Stimulated activated CD4-positive, alpha-beta T cell treated with anti-CD3 and anti-CD28 coated beads, Interleukin-2, amount 100 ng/mL, for 4 hours (primary cell): ENCODE data around the gene SCART1.
"Not testable (repeated sequence)": the region's sequence is repeated elsewhere in the genome, so short reads cannot be mapped to it uniquely, and the experiment has no call there.

ENCODE experiments used
- DNase-seq: peaks from one replicate; pipeline ENCODE4 v3.0.0-alpha.2; 2020; ENCODE audit warnings: low read depth

SCART1 gene

DNA sequence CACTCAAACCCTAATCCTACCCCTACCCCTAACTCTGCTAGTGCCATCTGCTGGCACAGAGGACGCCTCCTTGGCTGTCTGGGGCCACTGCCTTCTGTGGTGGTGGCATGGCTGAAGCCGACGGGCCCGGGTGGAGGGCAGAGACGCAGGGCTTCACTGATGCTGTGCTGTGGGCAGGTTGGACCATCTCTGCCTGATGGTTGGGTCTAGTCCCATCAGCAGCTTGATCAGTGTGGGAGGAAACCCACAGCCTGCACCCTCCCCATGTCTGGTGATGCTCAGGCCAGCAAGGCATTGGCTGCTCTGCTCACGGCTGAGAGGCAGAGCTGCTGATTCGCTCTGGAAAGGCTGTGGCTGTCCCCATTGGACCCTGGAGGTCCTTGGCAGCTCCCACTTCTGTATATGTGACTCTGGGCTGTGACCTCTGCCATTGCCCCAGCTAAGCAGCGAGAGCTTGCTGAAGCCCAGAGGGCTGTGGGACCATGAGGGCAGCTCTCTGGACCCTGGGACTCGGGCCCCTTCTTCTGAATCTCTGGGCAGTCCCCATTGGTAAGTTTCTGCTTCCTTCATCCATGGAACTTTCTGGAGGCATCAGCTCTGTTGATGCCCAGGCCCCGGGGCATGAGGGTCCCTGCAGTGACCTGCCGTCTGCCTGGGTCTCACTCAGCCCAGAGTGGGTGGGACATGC lies at the start of gene SCART1:
SCART1 (plus strand) TSS at position 430 of the 688 bp plus-strand sequence; CDS start at position 483, 53 bp downstream.
- no peak for DNase-seq

DNA sequence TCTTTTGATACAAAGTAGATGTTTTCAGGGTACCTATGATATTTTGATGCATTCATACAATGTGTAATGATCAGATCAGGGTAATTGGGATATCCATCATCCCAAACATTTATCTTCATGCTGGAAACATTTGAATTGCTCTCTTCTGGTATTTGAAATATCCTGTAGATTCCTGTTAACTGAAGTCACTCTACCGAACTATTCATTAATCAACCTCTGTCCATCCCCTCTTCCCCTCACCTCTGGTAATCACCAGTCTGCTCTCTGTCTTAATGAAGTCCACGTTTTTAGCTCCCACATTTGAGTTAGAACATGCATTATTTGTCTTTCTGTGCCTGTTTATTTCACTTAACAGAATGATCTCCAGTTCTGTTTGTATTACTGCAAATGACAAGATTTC lies 48.5 kb upstream of the SCART1 start:
- no peak for DNase-seq

DNA sequence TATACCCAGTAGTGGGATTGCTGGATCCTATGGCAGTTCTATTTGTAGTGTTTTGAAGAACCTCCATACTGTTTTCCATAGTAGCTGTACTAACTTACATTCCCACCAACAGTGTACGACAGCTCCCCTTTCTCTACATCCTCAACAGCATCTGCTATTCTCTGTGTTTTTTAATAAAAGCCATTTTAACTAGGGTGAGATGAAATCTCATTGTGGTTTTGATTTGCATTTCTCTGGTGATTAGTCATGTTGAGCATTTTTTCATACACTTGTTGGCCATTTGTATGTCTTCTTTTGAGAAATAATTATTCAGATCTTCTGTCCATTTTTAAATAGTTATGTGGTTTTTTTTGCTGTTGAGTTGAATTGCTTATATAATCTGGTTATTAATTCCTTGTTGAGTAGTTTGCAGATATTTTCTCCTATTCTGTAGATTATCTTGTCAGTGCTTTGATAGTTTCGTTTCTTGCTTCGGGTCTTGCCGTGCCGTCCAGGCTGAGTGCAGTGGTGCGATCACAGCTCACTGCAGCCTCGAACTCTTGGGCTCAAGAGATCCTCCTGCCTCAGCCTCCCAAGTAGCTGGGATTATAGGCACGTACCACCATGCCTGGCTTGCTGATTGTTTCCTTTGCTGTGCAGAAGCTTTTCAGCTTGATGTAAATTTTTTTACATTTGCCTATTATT lies 47.8 kb upstream of the SCART1 start:
- DNase-seq: no peak

DNA sequence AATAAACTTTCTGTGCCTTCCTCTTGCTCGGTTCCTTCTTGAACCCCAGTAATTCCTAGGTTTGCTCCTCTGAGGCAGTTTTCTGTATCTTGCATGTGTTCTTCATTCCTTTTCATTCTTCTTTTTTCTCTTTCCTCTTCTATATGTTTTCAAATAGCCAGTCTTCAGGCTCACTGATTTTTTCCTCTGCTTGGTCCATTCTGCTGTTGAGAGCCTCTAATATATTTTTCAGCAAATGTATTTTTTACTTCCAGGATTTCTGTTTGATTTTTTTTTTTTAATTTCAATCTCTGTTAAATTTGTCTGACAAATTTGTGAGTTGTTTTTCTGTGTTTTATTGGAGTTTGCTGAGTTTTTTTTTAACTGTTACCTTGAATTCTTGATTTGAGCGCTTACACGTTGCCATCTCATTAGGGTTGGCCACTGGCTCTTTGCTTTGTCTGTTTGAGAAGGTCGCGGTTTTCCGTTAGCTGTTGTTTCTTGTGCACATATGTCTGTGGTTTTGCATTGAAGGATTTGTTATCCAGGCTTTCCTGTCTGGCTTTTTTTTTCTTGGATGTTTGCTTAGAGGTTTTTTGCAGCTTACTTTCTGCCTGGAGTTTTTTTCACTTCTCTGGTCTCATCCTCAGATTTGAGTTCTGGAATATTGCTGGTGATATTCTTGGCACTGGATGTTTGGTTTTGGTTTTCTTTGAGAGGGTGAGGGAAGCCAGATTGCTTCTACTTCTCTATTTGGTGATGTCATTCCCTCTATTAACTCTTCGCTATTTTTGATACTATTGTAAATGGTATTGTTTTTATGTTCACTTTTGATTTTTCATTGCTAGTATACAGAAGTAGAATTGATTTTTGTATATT lies 42.0 kb upstream of the SCART1 start:
- DNase-seq: no peak

DNA sequence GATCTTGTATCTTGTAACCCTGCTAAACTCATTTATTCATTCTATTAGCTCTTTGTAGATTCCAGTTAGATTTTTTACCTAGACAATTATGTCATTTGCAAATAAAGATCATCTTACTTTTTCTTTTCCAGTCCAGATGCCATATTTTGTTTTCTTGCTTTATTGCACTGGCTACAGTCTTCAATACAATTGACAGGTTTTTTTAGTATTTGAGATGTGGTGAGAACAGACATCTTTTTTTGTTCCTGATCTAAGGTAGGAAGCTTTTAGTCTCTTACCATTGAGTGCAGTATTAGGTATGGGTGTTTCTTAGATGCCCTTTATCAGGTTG lies 41.4 kb upstream of the SCART1 start:
- DNase-seq: no peak

DNA sequence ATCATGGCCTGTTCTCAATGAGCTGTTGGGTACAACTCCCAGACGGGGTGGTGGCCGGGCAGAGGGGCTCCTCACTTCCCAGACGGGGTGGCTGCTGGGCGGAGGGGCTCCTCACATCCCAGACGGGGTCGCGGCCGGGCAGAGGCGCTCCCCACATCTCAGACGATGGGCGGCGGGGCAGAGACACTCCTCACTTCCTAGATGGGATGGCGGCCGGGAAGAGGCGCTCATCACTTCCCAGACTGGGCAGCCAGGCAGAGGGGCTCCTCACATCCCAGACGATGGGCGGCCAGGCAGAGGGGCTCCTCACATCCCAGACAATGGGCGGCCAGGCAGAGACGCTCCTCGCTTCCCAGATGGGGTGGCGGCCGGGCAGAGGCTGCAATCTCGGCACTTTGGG lies 39.3 kb upstream of the SCART1 start:
- DNase-seq: not testable (repeated sequence)

DNA sequence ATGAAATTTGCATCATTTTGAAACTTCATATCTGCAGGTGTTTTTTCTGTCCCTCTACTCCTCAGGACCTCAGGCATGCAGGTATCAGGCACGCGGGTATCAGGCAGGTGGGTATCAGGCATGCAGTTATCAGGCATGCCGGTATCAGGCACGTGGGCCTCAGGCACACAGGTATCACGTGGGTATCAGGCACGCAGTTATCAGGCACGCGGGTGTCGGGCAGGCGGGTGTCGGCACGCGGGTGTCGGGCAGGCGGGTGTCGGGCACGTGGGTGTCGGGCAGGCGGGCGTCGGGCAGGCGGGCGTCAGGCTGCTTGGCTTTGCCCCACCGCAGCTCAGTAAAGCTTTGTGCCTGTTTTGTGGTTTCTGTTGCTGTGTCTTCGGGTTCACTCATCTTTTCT lies 38.0 kb upstream of the SCART1 start:
- no peak for DNase-seq

DNA sequence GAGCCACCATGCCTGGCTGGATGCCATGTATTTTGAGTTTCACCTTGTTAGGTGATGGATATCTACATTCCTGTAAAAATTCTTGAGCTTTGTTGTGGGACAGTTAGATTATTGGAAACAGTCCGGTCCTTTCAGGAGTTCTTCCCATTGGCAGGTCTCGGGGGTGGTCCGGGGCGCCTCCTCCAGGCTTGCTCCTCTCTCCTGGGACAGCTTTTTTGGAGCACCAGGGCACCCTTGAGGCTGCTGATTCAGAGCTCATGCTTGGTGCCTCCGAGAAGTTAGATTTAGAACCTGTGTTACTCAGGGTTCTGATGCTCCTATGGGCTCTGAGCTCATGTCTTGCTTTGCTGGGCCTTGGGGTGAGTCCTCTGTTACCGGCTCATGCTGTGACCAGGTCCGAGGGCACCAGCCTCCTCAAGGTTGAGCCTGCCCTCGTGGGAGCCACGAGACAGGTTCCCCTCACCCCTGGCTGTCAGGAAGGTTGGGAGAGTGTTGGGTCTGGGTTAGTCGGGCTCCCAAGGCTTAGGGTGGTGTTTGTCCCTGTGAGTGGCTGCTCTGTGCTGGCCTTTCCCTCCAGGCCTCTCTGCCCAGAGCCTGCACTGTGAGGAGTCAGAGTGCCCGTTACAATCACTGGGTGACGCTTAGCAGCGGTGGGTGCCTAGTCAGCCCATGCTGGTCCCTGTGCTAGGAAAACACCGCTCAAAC lies 35.3 kb upstream of the SCART1 start:
- no peak for DNase-seq

DNA sequence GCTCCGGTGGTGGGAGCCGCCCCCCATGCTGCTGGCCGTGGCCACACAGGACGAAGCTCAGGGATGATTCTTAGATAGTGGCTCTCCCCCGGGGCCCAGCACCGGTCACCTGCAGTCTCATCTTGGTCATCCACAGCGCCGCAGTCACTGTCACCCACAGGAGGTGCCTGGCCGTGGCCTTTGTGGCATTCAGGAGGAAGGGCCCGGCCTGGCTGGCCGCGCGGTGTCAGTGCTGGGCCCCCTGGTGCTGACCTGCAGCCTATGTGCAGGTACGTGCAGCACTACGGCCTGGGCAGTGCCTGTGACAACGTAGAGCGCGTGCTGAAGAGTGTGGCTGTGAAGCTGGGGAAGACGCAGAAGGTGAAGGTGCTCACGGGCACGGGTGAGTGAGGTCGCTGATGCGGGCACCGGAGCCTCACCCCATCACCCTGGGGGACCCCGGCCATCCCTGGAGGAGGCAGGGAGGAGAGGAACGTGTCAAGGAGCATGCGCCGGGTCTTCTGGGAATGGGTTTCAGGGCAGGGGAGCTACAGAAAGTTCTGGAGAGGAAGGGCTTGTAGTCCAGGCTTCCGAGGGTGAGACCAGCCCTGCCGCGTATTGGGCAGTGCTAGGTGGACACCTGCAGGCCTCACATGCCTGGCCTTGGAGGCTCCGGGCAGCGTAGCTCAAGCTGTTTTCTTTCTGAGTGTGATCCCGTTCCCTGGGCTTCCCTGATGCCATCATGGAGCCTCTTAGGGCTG lies 34.4 kb upstream of the SCART1 start:
- DNase-seq: no peak

DNA sequence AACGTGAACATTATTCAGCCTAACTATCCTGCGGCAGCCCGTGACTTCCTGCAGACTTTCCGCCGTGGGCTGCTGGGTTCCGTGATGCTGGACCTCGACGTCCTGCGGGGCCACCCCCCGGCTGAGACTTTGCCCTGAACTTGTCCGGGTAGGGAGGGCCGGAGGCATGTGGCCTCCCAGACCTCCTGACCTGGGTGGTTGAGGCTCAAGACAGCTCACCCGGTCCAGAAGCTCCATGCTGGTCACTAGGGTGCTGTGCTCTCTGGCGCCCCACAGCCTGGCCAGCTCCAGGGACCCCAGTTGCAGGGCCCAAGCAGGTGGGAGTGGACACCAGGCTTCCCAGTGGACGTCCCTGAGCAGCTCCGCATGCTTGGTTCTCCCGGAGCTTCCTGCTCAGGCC lies 33.7 kb upstream of the SCART1 start:
- DNase-seq: no peak

DNA sequence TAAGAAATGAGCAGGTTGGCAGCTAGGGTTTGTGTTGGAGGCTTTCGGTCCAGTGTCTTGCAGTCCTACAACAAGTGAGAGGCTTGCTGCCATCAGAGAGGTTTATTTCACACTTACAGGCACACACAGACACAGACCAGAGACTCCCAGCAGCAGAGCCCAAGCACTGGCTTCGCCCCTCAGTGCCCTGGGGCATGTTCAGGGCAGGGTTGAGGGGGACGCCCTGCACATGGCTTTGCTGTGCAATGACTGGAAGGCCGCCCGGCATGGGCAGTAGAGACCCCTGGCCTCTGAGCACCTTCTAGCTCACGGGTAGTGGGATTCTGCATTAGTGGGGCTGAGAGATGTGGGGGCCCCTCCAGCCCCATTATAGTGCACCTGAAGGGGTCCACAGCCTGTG lies 33.2 kb upstream of the SCART1 start:
- DNase-seq: no peak

DNA sequence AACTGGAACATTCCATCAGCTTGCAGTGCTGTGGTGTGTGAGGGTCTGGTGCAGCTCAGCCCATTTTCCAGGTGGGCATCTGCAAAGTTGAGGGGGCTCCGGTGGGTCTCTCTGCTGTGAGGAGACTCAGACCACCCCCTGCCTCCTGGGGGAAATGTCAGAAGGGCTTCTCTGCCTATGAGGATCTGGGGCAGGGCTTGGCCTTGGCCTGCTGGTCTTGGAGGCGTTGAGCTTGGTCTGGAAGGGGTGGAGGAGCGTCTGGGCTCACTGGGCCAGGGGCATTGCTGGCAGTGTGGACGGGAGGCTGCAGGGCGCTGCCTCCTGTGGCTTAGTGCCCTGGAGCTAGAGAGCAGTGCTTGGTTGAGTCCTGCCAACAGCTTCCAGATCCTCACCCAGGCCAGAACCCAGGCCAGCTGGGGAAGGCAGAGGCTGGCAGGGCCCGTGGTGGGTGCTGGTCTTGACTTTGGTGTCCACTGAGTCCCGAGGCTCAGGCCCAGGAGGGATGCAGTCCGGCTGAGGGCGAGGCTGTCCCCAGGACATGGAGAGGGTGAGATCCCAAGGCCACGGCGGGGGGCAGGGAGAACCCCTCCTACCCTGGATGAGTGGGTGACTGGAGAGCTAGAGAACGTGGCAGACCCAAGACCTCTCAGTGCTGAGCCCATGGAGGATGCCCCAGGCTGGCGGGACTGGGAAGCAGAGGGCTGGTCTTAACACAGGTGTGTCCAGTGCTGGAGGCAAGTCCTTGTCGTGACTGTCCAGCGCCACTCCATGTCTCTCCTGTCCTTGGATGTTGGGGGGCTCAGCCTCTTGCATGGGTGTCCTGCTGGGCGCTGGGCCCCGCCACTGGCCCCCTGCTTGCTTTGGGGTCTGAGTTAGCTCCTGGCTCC lies 32.2 kb upstream of the SCART1 start:
- DNase-seq: no peak

DNA sequence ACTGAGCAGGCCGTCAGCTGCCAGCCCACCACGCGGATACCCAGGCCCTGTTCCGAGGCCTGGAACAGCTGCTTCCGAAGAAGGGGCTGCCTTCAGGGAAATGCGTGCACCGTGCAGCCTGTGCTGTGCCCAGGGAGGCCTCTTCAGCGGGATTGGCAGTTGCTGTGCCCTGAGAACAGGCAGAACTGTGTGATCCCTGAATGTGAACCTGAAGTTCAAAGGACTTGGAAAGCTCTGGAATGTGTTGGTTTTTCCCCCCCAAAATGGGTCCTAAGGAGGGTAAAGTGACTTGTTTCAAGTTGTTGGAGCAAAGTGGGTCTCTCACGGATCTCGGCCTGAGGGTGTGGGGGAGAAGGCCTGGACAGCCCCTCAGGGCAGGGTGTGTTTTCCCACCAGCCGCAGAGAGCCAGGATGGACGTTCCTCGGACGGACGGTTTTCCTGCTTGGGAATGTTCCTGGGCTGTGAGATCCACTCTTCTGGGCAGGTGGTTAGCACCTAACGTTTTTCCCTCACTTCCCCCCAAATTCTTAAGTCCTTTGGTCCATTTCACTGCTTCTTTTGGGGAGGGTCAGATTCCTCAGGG lies 31.4 kb upstream of the SCART1 start:
- no peak for DNase-seq

DNA sequence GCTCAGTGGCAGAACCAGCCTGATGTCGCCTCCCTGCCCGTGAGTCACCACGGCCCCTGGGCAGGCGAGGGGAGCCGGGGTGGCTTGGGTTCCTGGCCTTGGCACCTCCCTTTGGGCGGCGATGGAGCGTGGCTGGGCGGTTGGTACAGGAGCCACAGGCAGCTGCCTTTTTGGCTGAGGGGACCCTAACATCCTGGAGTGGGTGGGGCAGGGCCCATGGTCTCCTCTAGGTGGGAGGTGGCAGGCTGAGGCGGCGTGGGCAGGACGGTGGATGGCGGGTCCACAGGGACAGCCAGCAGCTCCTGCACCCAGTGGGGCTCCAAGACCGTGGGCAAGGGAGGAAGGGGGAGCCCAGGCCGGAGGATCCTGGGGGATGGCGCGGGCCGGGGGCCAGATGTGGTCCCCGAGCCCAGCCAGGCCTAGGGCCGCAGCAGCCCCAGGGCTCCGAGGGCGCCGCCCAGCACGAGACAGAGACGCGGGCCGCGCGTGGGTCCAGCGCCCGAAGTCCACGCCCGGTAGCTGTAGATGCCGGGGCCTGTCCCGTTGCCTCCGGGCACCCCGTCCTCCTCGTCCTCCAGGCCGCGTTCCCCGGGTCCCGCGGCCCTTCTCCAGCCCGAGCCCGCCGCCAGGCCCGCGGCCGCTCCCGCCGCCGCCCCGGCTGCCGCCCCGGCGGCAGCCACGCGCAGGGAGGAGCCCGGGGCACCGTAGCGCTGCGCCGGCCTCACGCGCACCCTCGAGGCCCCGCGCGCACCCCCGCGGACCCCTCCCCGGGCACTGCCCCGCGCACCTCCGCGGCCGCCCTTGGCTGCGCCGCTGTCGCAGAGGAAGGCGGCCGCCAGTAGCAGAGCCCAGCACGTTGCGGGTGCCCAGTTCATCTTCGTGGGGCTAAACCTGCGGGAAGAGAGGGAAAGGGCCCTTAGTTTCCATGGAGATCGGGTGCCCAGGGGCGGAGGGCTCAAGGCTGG lies 30.7 kb upstream of the SCART1 start:
- no peak for DNase-seq

DNA sequence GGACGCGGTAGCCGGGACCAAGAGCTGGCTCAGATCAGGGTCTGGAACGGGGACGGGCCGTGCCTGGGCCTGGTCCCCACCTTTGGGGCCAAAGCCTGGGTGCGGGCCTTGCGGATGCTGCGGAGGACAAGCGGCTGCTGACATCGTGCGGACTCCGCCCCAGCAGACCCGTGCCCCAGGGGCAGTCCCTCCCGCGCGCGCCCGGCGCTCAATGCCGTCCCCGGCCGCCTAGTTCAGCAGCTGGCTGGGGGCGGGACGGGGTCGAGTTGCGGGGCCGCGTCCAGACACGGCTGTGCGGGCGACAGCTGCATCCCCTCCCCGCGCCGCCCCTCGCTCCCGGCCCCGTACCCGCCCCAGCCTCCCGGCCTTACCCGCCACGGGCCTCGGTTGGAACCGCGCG lies 29.6 kb upstream of the SCART1 start:
- not testable (repeated sequence) for DNase-seq

DNA sequence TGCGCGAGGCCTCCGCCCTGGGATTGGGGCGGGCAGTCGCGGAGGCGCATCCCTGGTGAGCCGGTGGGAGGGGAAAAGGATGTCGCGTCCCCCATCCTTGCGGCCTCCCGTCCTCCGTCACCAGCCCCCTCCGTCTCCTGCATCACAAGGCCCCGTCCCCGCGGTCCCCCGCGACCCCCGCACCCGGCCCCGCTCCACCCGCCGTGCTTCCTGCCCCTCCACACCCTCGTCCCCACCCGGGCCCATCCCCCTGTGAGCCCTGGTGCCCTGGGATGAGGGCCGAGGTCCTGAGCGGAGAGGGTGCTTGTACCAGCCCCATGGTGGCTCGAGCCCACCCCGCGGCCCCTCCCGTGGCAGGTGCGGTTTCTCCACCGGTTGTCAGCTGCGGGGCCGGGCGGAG lies 29.1 kb upstream of the SCART1 start, which contains the start of gene SPRN:
SPRN (minus strand) TSS at position 25 of the 400 bp plus-strand sequence. CDS start 944 bp downstream, outside the sequence.
- DNase-seq: not testable (repeated sequence)

DNA sequence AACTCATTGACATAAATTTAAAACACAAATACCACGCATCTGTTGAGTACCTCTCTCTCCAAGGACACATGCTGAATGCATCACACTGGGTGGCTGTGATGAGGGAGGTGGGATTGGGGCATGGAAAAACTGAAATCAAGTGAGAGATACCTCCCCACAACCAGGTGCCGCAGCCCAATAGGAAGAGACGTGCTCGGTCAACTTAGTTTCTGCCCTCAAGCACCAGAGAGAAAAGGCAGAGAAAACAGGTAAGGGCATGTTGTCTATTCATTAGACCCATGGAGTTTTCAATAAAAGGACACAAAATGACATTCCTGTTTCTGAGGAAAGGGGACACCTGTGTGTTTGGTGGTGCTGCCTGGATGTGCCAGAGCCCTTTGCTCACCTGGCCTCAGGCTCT lies 24.2 kb upstream of the SCART1 start:
- DNase-seq: not testable (repeated sequence)

DNA sequence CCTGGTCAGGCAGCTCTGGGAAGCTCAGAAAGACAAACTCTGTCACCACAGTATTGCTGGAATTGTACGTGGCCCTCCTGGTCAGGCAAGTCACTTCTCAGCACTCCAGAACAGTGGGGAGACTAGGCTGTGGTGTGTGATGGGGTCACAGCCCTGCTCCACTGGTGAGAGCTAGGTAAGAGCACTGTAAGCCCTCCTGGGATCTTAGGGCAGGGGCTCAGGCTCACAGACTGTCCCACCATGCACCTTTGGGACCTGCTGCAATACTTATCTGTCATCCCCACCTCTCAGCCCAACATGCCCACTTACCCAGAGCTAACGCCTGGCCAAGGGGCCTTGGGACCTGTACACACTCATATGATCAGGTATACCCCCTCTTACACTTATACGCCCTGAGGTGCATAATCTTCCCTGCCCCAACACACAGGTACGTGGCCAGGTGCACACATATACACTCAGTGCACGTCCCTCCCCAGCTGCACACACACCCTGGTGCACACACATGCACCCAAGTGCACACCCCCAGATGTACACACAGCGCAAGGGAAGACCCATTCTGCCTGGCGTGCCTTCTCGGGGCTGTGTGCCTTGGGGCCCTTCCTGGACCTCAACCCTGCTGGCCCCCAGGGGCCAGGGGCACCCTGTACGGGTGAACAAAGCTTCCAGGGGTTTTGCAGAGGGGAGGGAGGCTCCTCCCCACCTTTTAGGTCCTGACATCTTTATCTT lies 21.7 kb upstream of the SCART1 start:
- DNase-seq: not testable (repeated sequence)
